ENCODE data around the gene EMC8.
"Not testable (repeated sequence)": the region's sequence is repeated elsewhere in the genome, so short reads cannot be mapped to it uniquely, and the experiment has no call there.

EMC8 gene

DNA sequence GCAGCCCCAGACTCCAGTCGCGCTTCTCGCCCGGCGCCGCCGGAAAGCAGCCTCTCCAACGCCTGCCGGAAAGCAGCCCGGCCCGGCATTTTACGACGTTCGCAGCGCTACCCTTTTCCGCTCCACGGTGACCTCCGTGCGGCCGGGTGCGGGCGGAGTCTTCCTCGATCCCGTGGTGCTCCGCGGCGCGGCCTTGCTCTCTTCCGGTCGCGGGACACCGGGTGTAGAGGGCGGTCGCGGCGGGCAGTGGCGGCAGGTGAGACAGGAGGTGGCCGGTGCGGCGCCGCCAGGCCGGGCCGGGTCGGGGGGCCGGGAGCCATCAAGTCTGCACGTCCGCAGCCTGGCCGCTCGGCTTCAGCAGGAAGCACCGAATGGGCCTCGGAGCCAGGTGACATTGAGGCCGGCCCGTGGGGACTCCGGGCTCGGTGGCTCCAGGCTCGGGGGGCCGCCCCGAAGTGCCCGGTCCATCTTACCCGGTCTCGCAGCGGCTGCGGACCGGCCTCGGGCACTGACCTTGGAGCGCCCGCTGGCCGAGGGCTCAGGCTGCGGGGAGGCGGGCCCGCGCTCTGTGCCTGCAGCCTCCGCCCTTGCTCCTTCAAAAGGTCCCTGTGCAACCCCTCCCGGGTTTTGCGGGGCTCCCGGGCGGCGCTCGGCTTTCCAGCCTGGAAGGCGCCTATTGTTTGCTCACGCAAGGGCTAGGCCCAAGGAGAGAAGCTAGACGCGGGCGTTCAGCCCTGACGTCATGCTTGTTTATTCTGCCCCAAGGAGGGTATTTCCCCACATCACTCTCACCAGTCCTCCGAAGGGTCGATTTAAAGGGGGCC, at the start of gene EMC8, which contains the start of gene COX4I1:
EMC8 (minus strand) TSS at position 48 of the 824 bp plus-strand sequence. CDS start 249 bp downstream, outside the sequence.
COX4I1 (plus strand) TSS at position 199 of the 824 bp plus-strand sequence. CDS start 1,511 bp downstream, outside the sequence.
- peak; percentile 97 for DNase-seq

DNA sequence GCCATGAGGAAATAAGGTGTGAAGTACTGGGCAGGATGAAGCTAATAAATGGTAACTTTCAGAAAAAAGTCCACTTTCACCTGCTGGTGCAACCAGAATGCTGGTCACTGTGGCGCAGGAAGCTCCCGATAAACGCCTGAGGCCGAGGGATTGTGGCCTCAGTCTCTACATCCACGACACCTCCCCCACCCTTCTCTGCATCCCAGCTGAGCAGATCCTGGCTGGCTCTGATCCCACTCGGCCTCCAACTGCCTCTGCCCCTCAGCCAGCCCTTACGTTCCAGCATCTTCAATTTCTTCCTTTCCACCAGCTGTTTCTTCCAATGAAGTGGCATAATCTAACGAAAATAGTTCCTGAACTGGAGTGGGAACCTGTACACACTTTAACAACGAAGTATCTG, 49.6 kb upstream of the EMC8 start:
- no peak for DNase-seq

DNA sequence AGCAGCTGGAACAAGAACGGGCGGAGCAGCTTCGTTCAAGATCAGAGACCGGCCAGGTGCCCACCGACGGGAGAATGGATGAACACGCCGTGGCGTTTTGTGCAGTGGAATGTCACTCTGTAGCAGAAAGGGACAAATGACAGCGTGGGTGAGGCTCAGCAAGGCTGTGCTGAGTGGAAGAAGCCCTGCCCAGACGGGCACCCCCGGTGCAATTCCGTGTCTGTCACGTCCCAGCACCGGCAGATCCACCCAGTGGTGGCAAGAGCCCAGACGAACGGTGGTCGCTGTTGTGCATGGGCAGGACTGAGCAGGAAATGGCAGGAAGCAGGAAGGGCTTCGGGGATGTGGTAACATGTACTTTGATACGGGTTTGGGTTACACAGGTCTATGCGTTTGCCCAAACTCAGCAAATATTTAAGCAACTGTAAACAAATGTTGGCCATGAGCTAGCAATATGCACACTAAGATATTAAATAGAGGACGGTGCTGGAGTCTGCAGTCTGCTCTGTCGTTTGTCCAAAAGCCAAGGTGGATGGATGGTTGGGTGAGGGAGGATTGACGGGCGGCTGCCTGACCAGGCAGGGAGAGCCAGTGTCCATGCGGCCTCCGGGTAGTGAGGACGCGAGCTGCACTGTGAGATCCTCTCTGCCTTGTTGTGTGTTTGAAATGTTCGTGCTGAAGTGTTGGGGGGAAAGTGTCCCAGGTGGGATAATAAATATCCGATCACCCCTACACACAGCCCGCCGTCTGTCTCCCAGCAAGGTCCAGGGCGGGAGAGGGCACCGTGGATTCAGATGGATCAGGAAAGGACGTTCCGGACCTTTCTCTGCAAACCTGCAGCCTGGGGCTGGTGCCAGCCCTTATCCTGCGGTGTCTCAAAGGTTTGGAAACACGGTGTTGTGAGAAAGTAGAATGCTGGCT, 48.6 kb upstream of the EMC8 start:
- DNase-seq, result no peak

DNA sequence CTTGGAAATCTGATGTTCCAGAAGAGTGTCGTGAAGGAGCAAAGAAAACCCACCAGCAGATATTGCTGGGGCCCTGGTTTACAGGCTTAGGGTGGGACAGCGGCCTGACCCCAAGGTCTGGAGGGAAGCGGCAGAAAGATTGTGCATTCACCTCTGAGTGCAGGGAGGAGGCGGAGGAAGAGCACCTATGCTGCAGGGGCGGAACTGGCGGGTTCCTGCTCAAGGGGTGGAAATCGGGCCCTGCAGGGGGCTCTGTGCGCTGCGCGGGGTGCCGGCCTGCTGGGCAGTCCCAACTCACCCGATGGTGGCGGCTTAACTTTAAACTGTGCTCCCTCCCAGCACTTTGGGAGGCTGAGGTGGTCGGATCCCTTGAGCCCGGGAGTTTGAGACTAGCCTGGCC, 47.7 kb upstream of the EMC8 start:
- DNase-seq, result no peak

DNA sequence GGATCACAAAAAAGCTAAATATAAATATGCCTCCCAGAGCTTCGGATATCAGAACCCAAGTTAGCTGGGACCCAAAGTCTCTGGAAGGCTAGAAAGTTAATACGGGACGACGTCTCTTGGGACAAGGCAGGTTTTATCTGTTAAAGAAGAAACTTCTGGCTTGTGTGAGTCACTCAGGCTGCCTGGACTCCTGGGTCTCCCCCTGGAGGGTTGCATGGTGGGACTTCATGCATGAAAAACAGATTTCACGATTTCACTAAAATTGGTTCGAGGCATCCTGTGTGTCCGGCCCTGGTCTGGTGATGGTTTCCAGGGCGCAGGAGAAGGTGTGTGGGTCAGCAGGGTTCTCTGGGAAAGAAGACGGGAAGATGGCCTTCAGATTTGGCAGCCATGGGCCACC, 47.1 kb upstream of the EMC8 start:
- DNase-seq, result no peak

DNA sequence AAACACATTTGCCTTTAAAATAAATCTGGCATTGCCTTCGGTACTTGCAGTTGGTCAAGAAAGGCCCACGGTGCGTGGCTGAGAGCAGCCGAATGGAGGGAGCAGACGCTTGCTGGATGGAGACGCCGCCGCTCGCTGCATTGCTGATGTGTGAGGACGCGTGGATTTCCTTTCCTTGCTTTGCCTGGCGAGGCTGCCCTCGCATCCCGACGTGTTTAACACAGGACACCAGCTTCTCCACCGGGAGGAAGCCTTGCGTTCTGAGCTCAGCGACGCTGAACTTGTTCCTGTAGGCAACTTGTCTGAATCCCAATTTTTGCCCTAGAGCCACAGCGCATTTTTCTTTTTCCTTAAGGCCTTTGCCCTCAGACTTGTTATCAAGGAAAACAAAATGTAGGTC, 45.9 kb upstream of the EMC8 start:
- DNase-seq, result no peak

DNA sequence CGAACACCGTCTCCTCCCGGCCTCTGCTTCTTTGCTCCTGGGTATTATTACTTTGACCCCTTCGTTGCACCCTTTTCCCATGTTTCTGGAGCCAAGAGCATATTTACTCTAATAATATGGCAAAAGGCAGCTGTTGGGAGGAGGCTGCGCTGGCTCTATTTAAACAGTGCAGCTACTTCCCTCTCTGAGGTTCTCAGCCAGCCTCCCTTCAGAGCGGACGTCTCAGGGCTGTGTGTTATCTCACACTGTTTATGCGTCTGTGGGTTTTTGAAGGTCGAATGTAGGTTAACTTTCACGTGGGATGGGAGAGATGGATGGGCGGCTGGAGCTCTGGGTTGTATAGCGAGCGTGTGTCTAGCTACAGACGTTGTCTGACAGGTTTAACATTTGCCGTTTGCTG, 45.4 kb upstream of the EMC8 start:
- DNase-seq, result no peak

DNA sequence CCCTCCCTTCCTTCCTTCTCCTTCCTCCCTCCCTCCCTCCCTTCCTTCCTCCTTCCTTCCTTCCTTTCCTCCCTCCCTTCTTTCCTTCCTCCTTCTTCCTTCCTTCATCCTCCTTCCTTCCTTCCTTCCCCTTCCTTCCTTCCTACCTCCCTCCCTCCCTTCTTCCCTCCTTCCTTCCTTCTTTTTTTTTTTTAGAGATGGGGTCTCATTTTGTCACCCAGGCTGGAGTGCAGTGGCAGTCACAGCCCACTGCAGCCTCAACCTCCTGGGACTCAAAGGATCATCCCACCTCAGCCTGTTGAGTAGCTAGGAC, 44.8 kb upstream of the EMC8 start:
- DNase-seq, result no peak

DNA sequence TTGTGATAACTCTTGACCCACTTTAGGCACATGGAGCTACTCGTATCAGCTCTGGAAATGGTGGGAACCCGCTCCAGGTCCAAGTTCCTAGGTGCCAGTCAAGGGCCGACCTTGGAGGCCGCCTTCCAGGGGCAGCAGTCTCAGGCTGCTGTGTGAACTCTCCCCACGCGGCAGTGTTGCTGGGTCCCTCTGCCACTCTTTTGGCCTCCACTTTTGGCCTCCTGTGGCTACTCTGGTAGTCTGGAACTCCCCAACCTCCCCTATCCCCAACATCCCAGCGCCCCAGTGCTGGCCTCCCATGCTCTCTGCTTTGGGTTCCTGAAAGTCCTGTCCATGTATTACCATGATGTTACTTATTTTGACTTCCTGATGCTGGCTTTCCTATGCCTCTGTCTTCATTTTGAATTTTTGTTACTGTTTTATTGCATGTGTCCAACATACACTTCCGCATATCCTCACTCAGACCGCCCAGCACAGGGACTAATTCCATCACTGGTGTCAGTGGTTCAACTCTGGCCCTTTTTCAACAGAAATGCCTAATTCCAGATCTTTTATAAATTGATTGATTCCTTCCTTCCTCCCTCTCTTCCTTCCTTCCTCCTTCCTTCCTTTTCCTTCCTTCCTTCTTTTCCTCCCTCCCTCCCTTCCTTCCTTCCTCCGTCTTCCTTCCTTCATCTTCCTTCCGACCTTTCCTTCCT, 44.3 kb upstream of the EMC8 start:
- DNase-seq, result no peak

DNA sequence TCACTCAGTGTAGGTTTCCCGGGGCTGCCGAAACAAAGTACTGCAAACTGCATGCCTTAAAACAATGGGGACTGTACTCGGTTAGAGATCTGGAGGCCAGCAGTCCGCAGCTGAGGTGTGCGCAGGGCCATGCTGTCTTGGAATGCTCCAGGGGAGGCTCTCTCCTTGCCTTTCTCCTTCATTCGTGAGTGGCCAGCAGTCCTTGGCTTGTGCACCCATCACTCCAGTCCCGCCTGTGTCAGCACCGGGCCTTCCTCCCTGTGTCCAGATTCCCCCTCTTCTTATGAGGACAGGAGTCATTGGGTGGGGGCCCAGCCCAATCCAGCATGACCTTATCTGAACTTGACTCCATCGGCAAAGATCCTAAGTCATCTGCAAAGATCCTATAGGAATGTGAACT, 43.5 kb upstream of the EMC8 start:
- DNase-seq, result no peak

DNA sequence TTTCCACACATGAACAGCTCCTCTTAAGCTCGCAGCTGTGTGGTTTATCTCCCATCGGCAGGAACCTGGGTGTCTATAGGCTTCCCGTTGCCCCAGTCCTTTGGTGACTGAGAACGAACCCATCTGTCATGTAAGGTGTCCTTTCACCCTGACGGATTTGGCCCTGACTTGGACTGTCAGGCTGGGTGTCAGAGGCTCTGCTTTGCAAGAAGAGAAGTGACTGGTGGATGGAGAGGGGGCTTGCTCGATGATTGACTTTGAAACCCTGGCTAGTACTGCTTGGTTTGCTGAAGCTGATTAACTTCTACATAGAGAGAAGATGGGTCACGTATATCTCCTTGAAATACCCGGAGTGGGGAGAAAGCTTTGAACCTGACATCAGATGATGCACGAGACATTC, 43.1 kb upstream of the EMC8 start:
- DNase-seq, result no peak

DNA sequence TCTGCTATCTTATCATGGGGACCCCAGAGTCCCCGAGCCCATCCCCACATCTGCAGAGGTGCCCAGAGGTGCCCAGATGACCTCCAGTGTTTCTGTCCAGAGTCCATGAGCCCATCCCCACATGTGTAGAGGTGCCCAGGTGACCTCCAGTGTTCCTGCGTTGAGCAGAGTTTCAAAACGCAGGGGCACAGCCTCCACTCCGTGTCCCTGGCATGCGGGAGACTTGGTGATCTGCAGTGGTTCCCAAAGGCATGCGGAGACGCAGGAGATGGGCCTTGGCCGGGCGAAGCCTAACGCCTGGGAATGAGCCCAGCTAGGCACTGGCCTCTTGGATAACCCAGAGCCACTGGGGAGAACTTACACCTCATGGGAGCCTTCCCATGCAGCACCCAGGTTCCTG, 41.5 kb upstream of the EMC8 start:
- DNase-seq, result no peak

DNA sequence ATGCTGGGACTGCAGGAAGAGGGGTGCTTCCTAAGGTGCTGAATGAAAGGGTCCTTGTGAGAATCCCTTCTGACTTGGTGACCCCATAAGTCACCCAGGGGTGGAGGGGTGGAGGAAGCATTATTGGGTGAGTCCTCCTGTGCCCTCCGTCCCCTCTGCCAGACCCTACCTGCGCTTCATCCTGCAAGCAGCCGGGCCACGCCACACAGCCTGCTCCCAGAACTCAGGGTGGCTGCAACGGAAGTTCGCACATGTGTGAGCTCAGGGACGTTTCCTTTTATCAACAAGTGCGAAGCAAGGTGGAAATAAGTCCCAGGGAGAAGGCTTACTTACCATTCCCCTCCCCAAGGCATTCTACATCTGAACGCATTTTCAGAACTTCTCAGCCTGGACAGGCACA, 41.1 kb upstream of the EMC8 start:
- DNase-seq, result no peak

DNA sequence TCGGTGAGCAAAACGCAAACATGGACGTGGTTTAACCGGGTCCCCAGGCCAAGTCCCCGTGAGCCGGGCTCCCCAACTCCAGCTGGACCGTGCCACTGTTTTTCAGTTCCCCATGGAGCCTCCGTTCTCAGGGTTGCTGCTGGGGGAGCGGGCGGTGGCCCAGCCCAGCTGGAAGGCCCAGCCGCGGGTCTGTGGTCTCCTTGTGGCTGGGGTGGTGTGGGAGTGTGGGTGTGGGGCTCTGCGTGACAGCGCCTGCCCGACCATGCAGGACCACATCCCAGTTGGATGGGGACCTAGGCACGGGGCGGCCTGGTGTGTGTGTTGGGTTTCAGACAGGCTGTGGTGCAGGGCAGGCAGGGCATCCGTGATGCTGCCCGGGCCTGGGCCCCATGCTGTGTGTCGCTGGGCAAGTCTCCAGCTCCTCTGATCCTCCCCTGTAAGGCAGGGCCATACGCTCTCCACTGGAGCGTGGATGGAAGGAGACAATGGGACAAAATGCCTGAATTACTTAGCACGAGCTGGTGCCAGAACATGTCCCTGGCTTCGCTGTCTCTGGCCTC, 40.4 kb upstream of the EMC8 start:
- DNase-seq, result no peak

DNA sequence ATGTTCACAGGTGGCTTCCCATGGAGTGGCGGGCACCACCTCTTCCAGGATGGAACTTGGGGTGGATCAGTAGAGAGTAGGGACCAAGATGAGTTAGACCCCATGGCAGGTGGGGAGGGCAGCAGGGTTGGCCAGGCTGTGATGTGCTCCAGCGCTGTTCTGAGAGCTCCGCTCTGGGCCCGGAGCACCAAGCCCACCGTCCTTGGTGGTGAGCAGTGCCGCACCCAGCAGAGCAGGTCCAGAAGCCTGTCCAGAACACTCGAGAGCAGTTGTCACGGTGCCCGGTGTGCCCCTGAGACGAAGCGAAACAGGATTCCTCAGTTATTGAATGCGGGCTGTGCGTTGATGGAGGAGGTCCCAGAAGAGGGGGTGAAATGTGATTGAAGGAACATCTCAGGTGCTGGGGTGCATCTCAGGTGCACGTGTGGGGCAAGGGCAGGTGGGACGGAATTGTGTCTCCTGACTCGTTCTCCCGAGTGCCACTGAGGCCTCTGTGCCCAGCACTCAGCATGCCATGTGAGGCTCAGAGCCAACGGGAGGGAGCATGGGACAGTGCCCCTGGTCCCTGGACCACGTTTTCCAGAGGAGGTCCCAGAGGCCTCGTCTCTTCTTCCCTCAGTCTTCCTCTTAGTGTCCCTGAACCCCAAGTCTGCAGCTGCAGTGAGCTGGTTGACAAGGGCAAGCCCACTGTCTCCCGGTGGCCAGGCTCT, 39.7 kb upstream of the EMC8 start:
- no peak for DNase-seq

DNA sequence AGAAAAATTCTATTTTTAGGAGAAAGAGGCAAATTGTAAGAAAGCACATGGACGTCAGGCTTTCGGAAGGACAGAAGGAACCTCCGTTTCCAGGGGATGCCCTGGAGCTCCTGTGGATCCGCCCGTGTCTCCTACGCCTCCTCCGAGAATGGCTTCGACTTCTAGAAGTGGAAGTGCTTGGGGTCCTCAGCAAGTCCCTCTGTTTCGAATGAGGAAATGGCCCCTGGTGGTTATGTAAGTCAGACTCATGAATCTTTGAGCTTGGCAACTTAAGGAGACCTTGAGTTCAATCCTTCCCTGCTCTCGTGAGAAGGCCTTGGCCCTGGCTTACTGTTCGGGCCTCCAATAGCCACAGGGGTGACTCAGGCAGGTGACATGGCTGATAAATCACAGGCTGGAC, 39.0 kb upstream of the EMC8 start:
- DNase-seq, result peak; percentile 19

DNA sequence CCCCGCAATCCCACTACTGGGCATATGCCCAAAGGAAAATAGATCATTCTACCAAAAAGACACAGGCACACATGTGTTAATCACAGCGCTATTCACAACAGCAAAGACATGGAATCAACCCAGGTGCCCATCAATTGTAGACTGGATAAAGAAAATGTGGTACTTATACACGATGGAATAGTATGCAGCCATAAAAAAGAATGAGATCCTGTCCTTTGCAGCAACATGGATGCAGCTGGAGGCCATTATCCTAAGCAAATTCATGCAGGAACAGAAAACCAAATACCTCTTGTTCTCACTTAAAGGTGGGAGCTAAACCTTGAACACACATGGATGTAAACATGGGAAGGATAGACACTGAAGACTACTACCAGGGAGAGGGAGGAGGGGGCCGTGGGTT, 38.3 kb upstream of the EMC8 start:
- DNase-seq, result not testable (repeated sequence)

DNA sequence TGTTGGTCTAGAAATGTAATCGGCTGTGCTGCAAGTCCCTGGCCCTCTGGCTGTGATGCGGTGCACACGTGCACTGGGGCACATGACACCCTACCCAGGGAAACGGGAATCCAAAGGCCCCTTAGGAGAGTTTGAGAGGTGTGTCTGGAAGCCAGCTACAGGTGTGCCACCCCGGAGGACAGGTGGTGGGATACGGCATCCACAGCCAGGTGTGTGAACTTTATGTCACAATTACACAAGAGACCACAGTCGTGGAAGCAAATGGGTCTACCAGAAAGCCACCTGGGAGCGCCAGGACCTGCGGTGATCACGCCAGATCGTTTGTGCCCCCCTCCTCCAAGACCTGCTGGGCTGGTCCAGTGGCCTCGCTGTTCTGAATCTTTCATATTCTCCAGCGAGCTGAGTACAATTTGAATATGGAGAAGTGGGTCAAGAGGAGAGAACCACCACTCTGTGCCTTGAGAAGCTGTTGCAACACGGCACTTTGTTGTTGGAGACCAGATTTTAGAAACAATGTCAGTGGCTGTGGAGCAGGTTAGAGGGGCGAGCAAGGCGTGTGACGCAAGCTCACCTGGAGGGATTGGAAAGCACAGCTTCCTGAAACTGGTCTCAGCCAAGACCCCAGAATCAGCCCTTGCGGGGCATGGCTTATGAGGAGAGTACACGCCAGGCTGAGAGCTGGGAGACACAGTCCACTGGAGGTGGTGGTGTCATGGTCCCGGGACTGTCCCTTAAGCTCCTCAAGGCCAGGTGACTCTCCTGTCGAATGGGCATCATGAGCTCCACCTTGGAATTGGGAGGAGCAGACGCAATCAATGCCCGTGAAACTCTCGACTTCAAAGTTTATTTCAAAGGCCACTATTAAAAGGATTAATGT, 37.6 kb upstream of the EMC8 start:
- DNase-seq, result no peak

DNA sequence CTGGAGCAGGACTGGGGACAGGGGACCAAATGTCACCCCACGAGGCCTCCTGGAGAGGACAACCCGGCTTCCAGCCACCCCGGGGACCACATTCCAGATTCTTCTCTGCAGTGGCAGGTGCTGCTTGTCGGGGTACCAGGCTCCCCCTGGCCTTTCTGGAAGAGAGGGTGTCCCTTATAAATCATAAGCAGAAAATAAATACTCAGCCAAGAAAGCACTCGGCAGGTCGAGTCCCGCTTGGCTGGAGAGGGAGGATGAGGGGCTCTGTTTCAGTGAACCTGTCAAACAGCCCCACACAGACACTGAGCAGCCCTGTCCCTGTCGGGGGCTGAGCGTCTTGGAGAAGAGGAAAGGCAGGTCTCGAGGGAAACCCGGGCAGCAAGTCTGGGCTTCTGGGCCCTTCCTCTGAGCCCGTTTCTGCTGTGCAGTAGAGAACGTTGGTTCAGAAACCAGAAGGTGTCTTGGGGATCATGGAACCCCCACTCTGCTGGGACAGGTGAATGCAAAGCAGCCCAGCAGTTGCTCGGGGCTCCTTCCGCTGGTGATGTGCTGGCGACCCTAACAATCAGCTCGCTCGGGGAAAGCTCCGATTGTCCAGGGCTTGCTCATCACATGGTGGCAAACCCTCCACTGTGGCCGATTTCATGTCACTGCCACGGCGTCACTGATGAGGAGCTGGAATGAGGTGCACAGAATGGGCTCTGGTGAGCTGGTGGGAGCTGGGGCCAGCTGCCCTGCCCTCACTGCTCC, 36.8 kb upstream of the EMC8 start:
- no peak for DNase-seq

DNA sequence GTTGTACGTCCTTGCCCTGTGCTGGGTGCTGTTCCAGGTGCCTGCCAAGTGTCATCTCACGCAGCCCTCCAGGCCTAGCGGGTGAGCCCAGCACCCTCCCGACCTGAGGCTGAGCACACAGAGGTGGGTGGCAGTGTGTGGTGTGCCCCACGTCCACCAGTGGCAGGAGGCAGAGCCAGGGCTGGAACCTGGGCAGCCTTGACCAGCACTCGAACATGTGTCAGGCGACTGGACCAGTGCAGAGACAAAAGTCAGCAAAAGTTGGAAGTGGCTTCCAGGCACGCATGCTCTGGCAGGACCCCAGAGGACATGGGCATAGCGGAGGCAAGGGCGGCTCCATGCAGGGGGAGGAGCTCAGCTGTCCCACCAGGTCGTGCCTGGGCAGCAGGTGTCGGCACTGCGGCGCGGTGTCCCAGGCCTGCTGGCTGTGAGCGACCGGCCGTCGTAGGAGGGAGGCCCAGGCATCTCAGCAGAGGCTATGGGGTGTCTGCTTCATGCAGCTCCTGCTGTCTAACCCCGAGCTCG, 35.9 kb upstream of the EMC8 start:
- DNase-seq, result no peak

Measured in hematopoietic multipotent progenitor cell treated with erythropoietin and hydrocortisone succinate and interleukin-3 and kit ligand, for 4 days (in vitro differentiated cells).